ENCODE data around the gene THUMPD2.
A peak's percentile ranks its signal among the peaks of the same experiment; 100 is the strongest.
"Not testable (repeated sequence)": the region's sequence is repeated elsewhere in the genome, so short reads cannot be mapped to it uniquely, and the experiment has no call there.

Gene THUMPD2

GRCh38 chr2:39755466-39755865, 23.6 kb downstream of the THUMPD2 start:
- DNase-seq: no peak

- DNase-seq: no peak
Measured at GRCh38 chr2:39743269-39743776, 35.7 kb downstream of the THUMPD2 start.

GRCh38 chr2:39741871-39742270, 37.2 kb downstream of the THUMPD2 start:
- DNase-seq: no peak

GRCh38 chr2:39739386-39739785, 39.7 kb downstream of the THUMPD2 start:
- no peak for DNase-seq

GRCh38 chr2:39738936-39739335, 40.1 kb downstream of the THUMPD2 start:
- no peak for DNase-seq

GRCh38 chr2:39737661-39738060, 41.4 kb downstream of the THUMPD2 start:
- no peak for DNase-seq

GRCh38 chr2:39736640-39737039, 42.4 kb downstream of the THUMPD2 start:
- no peak for DNase-seq

GRCh38 chr2:39735648-39736047, 43.4 kb downstream of the THUMPD2 start:
- DNase-seq: no peak

GRCh38 chr2:39734445-39734844, 44.6 kb downstream of the THUMPD2 start:
- no peak for DNase-seq

- no peak for DNase-seq
Measured at GRCh38 chr2:39733070-39733674, 45.9 kb downstream of the THUMPD2 start.

- no peak for DNase-seq
Measured at GRCh38 chr2:39732482-39732881, 46.6 kb downstream of the THUMPD2 start.

- no peak for DNase-seq
Measured at GRCh38 chr2:39731546-39731945, 47.5 kb downstream of the THUMPD2 start.

GRCh38 chr2:39730685-39731302, 48.3 kb downstream of the THUMPD2 start:
- peak; percentile 35 for DNase-seq

- no peak for DNase-seq
Measured at GRCh38 chr2:39730276-39730675, 48.8 kb downstream of the THUMPD2 start.

- DNase-seq: peak; percentile 37
Measured at GRCh38 chr2:39728941-39729351, 50.1 kb downstream of the THUMPD2 start.

- DNase-seq: not testable (repeated sequence)
Measured at GRCh38 chr2:39728085-39728484, 51.0 kb downstream of the THUMPD2 start.

GRCh38 chr2:39725401-39725800, 53.7 kb downstream of the THUMPD2 start:
- no peak for DNase-seq

GRCh38 chr2:39724828-39725144, 54.3 kb downstream of the THUMPD2 start:
- DNase-seq: no peak

- DNase-seq: no peak
Measured at GRCh38 chr2:39723946-39724827, 54.9 kb downstream of the THUMPD2 start.

- no peak for DNase-seq
Measured at GRCh38 chr2:39723497-39723896, 55.6 kb downstream of the THUMPD2 start.

GRCh38 chr2:39720970-39721369, 58.1 kb downstream of the THUMPD2 start:
- no peak for DNase-seq

GRCh38 chr2:39719317-39719716, 59.7 kb downstream of the THUMPD2 start:
- no peak for DNase-seq

- DNase-seq: no peak
Measured at GRCh38 chr2:39718483-39718882, 60.6 kb downstream of the THUMPD2 start.

- no peak for DNase-seq
Measured at GRCh38 chr2:39717067-39717466, 62.0 kb downstream of the THUMPD2 start.
